ENCODE data around the gene SBK3. TPM values are rescaled to one million over a fixed set of nuclear protein-coding genes. Genes with fewer than 3 reads are reported as not detected.
"Not testable (repeated sequence)": the region's sequence is repeated elsewhere in the genome, so short reads cannot be mapped to it uniquely, and the experiment has no call there.

Gene SBK3
- total RNA-seq, 1 donor, result not detected

DNA sequence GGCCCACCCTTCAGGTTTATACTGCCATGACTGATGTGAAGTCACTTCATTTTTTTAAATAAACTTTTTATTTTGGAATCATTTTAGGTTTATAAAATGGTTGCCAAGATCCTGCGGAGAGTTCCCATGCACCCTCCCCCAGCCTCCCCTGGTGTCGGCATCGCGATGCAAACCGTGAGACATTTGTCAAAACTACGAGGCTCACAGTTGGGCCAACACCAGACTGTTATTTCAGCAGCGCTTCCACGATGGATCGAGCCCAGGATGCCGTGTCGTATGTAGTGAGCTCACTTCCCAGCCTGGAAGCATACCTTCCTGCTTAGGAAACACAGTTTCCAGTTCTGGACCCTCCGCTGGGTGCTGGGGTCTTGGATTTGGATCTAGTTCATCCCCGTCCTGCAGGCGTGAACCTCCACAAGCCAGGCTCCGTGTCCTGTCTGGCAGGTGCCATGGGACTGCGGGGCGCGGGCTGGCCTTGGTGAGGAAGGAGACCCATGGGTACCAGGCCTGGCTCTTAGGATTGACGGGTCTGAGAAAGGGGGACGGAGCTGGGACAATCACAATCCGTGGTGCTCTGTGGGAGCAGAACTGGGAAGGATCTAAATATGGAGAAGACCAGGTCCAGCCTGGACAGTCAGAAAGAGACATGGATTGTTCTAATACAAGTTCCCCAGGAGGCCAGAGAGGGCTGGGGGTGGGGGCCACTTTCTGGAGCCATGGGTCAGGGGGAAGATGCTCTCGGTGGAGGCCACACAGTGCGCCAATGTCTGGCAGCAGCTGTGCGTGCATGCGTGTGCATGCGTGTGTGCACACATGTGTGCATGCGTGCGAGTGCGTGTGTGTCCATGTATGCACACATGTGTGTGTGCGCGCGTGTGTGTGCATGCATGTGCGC is 6.0 kb downstream of the SBK3 start:
- Histone ChIP-seq H3K4me1 (ENCODE audit: insufficient read depth, low read length) (no peaks in the 10 kb centered on the region), H3K9me3 (ENCODE audit: low read depth, low read length) (no peaks in the 10 kb centered on the region), H3K4me3 (ENCODE audit: low read length) (no peak overlapping the region), H3K27me3 (ENCODE audit: insufficient read depth, low read length) (no peaks in the 10 kb centered on the region)

DNA sequence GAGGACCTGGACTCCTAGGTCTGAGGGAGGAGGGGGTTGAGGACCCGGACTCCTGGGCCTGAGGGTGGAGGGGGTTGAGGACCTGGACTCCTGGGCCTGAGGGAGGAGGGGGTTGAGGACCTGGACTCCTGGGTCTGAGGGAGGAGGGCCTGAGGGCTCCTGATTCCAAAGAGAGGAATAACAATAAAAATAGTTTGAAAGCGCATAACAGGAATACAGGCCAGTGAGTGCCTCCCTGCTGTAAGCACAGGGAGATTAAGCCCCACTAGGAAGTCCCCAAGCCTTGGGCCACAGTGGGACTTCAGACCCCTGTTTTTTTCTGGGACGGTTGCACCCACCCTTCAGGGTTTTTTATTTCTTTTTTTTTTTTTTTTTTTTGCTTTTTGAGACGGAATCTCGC is 7.2 kb downstream of the SBK3 start:
- no peaks in the 10 kb centered on the region for H3K27me3 ChIP-seq (ENCODE audit: insufficient read depth, low read length)

DNA sequence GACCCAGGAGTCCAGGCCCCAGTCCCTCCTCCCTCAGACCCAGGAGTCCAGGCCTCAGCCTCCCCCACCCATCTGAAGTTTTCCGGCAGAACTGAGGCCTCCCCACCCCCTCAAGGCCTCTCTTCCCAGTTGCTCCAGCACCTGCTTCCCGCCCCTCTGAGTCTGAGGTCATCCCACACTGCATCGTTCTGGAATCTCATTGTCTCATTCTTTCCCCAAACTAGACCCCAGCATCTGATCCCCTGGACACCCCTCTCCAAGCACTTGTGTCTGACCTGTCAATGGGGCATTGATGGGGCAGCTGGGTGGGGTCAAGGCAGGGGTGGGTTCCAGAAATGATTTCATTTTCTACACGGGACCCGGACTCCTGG is 7.6 kb downstream of the SBK3 start:
- Histone ChIP-seq H3K27me3 (ENCODE audit: insufficient read depth, low read length) (no peaks in the 10 kb centered on the region), H3K4me1 (ENCODE audit: insufficient read depth, low read length) (no peaks in the 10 kb centered on the region), H3K4me3 (ENCODE audit: low read length) (no peak overlapping the region), H3K9me3 (ENCODE audit: low read depth, low read length) (no peaks in the 10 kb centered on the region)

More for the DNA sequence above, 7.2 kb downstream of the SBK3 start:
- H3K4me3 ChIP-seq (ENCODE audit: low read length), result no peak overlapping the region
- no peaks in the 10 kb centered on the region for H3K9me3 ChIP-seq (ENCODE audit: low read depth, low read length)
- no peaks in the 10 kb centered on the region for H3K4me1 ChIP-seq (ENCODE audit: insufficient read depth, low read length)

DNA sequence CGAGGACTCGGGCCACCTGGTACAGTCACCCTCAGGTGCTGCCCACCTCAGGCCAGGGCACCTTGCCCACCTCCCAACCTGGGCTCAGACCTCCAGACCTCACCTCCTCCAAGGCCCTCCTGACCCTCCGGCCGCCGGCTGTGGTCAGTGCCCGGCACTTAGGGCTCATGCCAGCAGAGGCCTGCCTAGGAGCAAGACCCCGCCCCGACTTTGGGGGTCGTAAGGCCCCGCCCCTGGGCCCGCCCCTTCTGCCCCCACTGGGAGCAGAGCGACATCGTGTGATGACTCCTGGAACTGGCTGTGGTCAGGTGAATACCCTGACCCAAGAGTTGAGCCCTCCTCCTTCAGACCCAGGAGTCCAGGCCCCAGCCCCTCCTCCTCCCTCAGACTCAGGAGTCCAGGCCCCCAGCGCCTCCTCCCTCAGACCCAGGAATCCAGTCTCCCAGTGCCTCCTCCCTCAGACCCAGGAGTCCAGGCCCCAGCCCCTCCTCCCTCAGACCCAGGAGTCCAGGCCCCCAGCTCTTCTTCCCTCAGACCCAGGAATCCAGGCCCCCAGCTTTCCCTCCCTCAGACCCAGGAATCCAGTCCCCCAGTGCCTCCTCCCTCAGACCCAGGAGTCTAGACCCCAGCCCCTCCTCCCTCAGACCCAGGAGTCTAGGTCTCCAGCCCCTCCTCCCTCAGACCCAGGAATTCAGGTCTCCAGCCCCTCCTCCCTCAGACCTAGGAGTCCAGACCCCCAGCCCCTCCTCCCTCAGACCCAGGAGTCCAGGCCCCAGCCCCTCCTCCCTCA is 8.2 kb downstream of the SBK3 start, which contains the start of gene SBK2:
Gene SBK2, minus strand, starts transcription at position 183 of the 790 bp plus-strand sequence. CDS start 839 bp downstream, outside the sequence.
- Histone ChIP-seq H3K9me3 (ENCODE audit: low read depth, low read length) (no peaks in the 10 kb centered on the region), H3K4me3 (ENCODE audit: low read length) (no peak within 1 kb of the TSS), H3K27me3 (ENCODE audit: insufficient read depth, low read length) (no peaks in the 10 kb centered on the region), H3K4me1 (ENCODE audit: insufficient read depth, low read length) (no peaks in the 10 kb centered on the region)

DNA sequence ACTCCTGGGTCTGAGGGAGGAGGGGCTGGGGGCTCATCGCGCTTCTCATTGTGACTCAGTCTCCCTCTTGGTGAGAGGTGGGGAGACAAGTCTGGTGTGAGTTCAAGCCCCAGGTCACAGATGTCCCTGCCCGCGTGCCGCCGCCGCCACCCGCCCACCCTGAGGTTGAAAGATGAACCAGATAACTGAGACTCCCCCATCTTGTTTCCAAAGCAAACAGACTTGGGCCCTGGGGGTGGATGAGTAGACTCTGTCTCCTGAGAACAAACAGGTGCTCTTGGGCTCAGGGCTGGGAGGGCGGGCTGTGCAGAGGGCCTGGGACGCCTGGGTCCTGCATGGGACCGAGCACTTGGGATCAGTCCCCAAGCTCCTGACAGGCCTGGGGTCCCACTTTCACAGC is 9.0 kb downstream of the SBK3 start:
- Histone ChIP-seq H3K27me3 (ENCODE audit: insufficient read depth, low read length) (no peaks in the 10 kb centered on the region), H3K4me3 (ENCODE audit: low read length) (no peak overlapping the region), H3K4me1 (ENCODE audit: insufficient read depth, low read length) (no peaks in the 10 kb centered on the region), H3K9me3 (ENCODE audit: low read depth, low read length) (no peaks in the 10 kb centered on the region)

DNA sequence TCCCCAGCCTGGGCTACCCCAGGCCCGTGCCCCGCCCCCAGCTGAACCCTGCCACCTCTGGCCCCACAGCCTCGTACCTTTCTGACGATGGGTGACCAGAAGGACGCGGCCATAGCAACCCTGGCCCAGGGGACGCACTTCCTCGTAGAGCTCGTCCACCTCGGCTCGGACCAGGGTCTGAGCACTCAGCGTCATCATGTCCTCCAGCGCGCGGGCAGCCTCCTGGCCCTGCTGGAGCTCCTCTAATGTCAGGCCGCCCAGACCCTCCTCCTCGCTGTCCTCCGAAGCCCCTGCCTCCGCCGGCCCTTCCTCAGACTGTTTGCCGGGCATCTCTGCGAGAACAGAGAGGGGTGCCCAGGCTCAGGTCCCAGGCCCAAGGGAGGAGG is 9.4 kb downstream of the SBK3 start:
- no peaks in the 10 kb centered on the region for H3K4me1 ChIP-seq (ENCODE audit: insufficient read depth, low read length)
- H3K27me3 ChIP-seq (ENCODE audit: insufficient read depth, low read length), result no peaks in the 10 kb centered on the region
- H3K9me3 ChIP-seq (ENCODE audit: low read depth, low read length), result no peaks in the 10 kb centered on the region
- no peak overlapping the region for H3K4me3 ChIP-seq (ENCODE audit: low read length)

DNA sequence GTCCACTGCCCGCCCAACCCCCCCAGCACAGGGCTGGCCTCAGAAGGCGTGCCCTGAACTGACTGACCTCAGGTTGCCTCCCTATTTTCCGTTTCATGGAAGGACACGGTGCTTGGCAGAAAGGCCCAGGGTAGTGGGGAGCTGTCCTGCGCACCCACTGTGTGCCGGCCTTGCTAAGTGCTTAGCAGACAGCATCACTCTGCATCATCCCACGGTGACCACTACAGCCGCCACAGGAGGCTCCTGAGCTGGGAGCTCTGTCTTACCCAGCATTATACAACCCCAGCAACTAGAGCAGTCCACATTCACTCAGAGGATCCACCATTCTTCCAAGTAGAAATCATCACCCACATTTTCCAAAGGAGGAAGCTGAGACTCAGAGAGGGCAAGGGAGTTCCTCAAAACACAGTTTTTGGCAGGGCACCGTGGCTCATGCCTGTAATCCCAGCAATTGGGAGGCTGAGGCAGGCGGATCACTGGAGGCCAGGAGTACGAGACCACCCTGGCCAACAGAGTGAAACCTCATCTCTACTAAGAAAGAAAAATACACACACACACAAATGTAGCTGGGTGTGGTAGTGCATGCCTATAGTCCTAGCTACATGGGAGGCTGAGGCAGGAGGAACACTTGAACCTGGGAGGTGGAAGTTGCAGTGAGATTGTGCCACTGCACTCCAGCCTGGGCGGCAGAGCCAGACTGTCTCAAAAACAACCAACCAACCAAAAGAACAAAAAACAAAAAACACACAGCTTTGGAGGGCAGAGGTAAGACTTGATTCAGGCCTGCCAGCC is 10.0 kb downstream of the SBK3 start:
- no peaks in the 10 kb centered on the region for H3K27me3 ChIP-seq (ENCODE audit: insufficient read depth, low read length)
- H3K4me3 ChIP-seq (ENCODE audit: low read length), result no peak overlapping the region

DNA sequence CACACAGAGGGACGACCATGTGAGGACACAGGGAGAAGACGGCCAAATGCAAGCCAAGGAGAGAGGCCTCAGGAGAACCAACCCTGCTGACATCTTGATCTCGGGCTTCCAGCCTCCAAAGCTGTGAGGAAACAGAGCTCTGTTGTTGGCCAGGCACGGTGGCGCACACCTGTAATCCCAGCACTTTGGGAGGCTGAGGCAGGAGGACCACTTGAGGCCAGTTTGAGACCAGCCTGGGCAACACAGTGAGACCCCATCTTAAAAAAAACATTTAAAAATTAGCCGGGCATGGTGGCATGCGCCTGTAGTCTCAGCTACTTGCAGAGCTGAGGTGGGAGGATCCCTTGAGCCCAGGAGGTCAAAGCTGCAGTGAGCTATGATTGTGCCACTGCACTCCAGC is 11.1 kb downstream of the SBK3 start:
- not testable (repeated sequence) for H3K4me3 ChIP-seq (ENCODE audit: low read length); H3K4me1 ChIP-seq (ENCODE audit: insufficient read depth, low read length); H3K27me3 ChIP-seq (ENCODE audit: insufficient read depth, low read length); H3K9me3 ChIP-seq (ENCODE audit: low read depth, low read length)

More for the DNA sequence above, 10.0 kb downstream of the SBK3 start:
- Histone ChIP-seq H3K4me1 (ENCODE audit: insufficient read depth, low read length) (no peaks in the 10 kb centered on the region), H3K9me3 (ENCODE audit: low read depth, low read length) (no peaks in the 10 kb centered on the region)

DNA sequence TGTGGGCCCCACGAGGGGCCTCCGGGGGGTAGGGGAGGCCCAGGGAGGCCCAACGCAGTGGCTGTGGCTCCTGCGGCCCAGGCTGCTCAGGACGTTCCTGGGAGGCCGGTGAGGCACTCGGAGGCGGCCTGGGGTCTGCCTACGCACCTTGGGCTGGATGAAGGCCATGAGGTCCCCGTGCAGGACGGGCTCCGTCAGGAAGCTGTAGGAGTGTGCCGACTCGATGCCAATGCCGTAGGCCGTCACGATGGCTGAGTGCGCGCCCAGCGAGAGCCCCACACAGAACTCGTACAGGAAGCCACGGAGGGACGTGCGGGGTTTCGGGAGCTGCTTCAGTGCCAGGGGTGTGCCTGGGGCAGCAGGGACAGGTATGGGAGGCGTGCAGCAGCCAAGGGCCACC is 14.3 kb downstream of the SBK3 start:
- Histone ChIP-seq H3K4me3 (ENCODE audit: low read length) (no peak overlapping the region), H3K4me1 (ENCODE audit: insufficient read depth, low read length) (no peaks in the 10 kb centered on the region), H3K9me3 (ENCODE audit: low read depth, low read length) (no peaks in the 10 kb centered on the region), H3K27me3 (ENCODE audit: insufficient read depth, low read length) (no peaks in the 10 kb centered on the region)

DNA sequence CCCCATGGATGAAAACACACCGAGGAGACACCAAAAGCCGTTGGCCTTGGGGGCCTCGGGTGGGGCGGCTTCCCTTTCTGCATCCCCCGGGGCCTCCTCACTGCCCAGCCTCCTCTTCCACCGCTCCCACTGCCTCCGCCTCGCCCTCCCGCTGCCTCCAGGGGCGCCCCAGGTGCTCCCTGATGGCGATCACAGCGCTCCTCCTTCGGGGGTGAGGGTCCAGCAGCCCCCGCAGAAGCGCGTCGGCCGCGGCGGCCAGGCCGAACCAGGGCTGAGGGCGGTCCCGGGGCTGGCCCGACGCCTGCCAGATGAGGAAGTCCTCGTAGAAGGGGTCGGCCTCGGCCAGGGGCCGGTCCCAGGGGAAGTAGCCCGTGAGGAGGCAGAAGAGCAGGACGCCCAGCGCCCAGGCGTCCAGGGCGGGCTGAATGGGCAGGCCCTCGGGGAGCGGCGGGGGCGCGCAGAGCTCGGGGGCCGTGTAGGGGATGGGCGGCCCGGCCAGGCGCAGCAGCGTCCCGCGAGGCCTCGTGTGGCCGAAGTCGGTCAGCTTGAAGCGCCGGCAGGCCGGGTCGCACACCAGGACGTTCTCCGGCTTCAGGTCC is 15.6 kb downstream of the SBK3 start:
- Histone ChIP-seq H3K4me3 (ENCODE audit: low read length) (no peak overlapping the region), H3K4me1 (ENCODE audit: insufficient read depth, low read length) (no peaks in the 10 kb centered on the region), H3K9me3 (ENCODE audit: low read depth, low read length) (no peaks in the 10 kb centered on the region), H3K27me3 (ENCODE audit: insufficient read depth, low read length) (no peaks in the 10 kb centered on the region)

DNA sequence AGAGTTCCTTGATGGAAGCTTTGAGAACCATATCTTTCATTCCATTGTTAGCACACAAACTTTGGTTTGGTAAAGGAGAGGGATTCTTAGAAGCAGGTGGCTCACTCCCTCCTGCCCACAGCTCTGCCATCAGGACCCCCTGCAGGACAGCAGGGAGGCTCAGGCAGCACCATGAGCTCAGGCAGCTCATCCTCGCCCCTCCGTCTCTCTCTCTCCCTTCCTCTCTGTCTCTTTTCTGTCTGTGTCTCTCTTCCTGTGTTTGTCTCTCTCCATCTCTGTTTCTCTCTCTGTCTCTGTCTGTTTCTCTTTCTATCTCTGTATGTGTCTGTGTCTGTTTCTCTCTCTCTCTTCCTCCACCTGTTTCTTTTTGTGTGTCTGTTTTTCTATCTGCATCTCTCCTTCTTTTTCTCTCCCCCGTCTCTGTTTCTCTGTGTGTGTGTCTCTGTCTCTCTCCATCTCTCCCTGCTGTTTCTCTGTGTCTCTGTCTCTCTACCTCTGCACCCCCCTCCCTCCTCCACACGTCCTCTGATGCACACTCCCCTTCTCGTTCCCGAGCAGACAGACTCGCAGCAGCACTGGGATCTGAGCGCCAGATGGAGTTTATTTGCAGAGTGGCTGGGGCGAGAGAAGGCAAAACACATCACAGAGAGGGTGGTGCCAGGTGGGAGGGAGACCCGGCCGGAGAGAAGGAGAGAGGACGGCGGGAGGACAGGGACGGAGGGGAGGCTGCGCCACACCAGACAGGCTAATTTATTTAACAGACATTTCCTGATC is 17.1 kb downstream of the SBK3 start:
- Histone ChIP-seq H3K4me1 (ENCODE audit: insufficient read depth, low read length) (no peaks in the 10 kb centered on the region), H3K9me3 (ENCODE audit: low read depth, low read length) (no peaks in the 10 kb centered on the region), H3K27me3 (ENCODE audit: insufficient read depth, low read length) (no peaks in the 10 kb centered on the region), H3K4me3 (ENCODE audit: low read length) (no peak overlapping the region)

DNA sequence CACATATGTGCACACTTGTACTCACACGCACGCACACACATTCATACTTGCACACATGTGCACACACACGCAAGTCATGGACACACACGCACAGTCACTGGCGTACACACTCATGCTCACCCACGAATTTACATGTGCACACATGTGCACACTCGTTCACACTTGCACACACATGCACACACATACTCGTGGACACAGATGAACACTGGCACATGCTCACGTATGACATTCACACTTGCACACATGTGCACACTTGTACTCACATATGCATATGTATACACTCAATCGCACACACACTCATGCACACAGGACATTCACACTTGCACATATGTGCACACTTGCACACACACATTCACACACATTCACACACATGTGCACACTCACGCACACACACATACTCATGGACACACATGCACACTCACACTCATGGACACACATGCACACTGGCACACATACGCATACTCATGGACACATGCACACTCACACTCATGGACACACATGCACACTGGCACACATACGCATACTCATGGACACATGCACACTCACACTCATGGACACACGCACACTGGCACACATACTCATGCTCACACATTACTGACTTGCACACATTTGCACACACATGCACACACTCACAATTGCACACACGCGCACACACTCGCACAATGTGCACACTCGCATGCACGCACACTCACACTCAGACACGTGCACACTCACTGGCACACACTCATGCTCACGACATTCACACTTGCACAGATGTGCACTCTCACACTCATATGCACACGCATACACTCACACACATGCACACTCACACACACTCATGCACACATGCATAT is 17.9 kb downstream of the SBK3 start:
- Histone ChIP-seq H3K4me3 (ENCODE audit: low read length) (no peak overlapping the region), H3K9me3 (ENCODE audit: low read depth, low read length) (no peaks in the 10 kb centered on the region)

More for the DNA sequence above, 17.9 kb downstream of the SBK3 start:
- Histone ChIP-seq H3K27me3 (ENCODE audit: insufficient read depth, low read length) (no peaks in the 10 kb centered on the region), H3K4me1 (ENCODE audit: insufficient read depth, low read length) (no peaks in the 10 kb centered on the region)

Measured in mononuclear cell (primary cell).